ENCODE results near the gene ATP6V0E2. TPM values are rescaled to one million over a fixed set of nuclear protein-coding genes. Genes with fewer than 3 reads are reported as not detected.

ATP6V0E2 gene
- polyA plus RNA-seq, 5 donors: 11.0 to 19.8 (median 16.0) TPM

DNA sequence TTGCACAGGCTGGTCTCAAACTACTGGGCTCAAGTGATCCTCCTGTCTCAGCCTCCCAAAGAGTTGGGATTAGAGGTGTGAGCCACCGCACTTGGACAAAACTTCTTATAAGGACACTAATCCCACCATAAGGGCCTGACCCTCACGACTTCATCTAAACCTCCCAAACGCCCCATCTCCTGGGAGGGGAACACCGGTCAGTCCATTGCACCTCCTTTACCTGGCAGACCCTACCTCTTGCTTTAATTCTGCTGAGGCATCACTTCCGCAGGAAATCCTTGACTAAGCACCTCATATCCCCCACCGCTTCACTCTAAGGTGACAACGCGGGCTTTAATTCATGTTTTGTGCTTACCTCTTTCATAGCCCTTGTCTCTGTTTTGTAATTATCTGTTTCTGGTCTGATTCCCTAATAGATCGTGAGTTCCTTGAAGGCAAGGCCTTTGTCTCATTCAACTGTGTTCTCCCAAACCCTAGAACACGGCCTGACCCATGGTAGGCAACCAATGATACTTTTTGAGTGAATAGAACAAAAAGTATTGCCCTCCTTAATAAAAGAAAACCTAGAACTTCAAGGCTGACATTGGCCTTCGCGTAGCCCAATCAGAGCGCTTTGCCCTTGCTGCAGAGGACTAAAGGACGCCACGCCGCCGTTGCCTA lies 36.1 kb upstream of the ATP6V0E2 start:
- DNase-seq: no peak

DNA sequence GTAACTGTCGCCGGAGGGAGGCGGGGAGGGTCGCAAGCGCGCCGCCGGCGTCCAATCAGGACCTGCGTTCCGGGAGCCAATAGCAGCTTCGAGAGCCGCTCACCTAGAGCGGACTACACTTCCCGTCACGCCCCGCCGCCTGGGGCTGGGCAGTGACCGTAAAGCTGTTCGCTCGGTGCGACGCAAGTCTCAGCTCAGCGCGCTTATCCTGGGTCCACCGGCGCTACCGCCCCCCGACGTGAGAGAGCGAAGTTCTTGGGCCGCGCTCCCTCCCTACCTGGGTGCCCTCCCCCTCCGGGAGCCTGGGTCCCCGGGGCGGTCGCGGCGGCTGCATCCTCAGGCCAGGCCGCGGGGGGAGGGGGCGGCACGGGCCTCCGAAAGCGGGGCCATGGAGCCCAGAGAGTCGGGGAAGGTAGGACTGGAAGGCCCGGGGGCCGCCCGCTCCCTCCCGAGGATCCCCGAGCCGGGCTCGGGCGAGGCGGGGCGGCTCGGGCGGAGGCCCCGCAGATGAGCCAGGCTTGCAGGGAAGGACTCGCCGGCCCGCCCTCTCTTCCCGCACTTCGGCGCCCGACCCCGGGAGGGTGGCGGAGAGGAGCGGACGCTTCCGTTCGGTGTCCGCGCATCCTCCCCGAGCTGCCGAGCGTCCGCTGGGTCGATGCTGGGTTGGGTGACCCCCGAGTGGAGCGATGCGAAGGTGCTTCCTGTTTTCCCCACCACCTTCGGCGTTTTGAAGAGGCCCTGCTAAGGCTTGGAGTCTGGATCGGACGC lies 35.4 kb upstream of the ATP6V0E2 start, which contains the start of gene ZNF862:
TSS of gene ZNF862 (plus strand) at position 152 of the 768 bp plus-strand sequence. CDS start at position 389, 237 bp downstream.
- peak; percentile 97 for DNase-seq

DNA sequence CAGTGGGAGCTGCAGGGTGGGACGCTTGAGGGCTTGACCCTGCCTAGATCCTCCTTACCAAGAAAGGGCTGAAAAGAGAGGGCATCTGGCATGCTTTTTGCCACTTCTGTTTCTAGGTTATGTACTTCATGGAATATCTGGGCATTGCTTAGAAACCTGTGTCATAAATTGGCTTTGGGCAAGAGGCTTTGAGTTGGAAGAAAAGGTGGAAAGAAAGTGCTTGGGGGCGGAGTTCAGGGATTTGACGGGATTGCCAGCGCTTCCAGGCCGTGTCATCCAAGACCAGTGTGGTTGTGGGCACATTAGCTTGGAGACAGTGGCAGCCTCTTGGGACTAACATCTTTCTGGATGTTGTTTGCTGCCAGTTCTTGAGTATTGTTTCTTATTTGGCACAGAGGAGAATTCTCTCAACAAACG lies 34.8 kb upstream of the ATP6V0E2 start:
- DNase-seq: no peak

DNA sequence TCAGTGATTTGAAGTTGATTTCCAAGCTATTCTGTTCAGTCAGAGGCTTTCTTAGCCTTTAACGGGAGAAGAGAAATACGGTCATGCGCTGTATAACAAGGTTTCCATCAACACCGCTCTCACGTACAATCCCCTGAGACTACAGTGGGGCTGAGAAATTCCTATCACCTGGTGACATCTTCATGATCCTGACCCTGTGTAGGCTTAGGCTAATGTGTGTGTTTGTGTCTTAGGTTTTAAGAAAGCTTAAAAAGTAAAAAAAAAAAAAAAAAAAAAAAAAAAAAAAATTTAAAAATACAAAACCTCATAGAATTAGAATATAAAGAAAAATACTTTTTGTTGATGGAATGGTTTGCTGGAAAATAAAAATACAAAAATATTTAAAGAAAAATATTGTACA lies 33.8 kb upstream of the ATP6V0E2 start:
- no peak for DNase-seq

DNA sequence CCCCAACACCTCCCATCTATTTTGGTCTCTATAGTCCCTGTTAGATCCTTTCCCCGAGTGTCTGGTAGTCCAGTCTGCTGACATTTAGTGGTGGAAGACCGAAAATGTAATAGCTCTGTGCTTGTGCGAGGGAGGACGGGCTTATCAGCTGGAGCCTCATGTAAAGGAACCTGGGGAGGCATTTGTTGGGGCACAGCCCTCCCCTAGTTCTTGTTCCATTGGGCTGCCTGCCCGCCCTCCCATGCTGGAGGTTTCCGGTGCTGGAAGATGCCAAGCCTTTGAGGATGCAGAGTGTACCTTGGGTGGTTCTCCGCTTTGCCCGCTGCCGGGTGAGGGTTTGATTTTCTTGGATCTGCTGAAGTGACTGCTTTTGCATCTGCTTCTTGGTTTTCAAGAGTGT lies 30.2 kb upstream of the ATP6V0E2 start:
- DNase-seq: no peak

- no peak for DNase-seq
Measured at GRCh38 chr7:149844445-149844844, 29.3 kb upstream of the ATP6V0E2 start.

DNA sequence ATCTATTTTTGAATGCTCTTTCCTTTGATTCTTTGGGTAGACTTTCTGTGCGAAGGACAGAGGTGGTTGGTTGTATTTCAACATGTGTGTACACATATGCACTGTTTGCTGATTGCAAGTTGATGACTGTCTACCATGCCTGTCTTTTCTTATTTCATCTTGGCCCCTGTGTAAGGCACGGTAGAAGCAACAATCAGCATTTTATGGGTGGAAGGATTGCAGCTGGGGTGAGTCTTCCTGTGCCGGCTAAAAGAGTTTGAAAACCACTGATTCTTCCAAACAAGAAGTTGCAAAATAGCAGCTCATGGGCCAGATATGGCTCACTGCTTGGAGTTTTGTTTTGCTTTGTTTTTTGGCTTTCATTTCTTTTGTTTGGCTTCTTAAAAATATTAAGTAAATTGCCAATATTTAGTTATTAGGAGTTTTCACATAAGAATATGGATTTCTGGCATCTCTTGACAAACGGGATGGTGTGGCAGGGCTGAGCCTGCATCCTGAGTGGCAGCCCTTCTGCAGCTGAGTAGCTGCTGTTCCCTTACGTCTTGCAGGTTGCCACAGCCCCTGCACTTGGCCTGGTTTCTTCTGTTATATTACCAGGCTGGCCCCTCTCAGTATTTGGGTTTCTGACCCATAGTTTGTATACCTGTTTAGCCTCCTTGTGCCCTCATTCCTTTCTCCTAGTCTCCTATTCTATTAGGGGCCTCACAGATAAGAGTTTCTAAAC lies 28.4 kb upstream of the ATP6V0E2 start:
- no peak for DNase-seq

DNA sequence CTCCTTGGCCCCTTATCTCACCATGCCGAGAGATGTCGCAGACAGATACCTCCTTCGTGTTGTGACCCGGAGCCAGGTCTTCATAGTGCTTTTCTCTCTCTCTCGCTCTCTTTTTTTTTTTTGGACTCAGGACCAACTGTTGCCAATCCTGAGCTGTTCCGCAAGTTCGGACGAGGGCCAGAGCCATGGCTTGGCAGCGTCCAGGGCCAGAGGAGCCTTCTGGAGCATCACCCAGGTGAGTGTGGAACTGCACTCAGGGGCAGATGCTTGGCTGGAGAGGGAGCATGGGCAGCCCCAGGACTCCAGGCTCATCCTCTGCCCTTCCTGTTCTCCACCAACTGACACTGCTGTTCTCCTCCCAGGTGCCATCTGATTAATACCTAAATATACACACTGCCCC lies 27.7 kb upstream of the ATP6V0E2 start:
- no peak for DNase-seq

DNA sequence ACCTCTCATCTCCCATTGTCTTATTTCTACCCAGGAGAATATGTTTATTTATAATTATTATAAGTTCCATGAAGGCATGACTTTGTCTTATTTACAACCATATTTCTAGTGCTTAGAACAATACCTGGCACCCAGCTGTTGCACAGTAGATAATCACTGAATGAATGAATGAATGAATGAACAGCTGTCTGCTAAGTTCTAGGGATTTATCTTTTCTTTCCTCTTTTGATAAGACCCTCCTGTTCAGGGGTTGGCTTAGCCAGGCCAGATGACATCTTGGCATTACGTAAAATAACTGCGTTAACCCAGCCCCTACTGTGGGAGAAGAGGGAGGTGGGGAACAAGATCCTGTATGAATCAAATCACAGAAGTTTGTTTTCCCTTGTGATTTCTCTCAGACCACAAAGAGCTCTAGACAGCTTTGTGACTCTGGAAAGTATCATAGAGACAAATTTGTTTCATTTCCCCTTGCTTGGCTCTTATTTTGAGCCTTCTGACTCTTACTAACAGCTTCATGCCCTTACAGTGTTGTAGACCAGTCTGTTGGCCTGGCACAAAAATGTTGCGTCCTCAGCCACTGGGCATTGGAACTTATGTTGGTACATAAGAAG lies 27.2 kb upstream of the ATP6V0E2 start:
- no peak for DNase-seq

DNA sequence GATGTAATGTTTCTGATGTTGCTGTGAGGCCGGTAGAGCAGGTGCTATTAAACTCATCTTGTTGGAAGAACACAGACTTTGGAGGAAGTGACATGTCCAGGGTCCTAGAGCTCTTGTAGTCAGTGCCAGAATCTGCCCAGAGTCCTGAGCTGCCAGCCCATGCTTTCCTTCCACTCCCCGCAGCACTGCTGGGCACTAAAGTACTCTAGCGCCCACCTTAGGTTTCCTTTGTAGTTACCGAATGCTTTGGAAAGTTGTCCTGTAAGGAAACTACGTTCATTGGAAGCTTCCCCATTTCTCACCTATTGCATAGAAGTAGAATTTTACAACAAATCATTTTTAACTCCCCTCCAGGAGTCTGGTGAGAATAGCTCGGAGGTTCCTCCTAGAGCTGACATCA lies 24.6 kb upstream of the ATP6V0E2 start:
- DNase-seq: no peak

GRCh38 chr7:149850007-149850594 lies 23.7 kb upstream of the ATP6V0E2 start:
- no peak for DNase-seq

DNA sequence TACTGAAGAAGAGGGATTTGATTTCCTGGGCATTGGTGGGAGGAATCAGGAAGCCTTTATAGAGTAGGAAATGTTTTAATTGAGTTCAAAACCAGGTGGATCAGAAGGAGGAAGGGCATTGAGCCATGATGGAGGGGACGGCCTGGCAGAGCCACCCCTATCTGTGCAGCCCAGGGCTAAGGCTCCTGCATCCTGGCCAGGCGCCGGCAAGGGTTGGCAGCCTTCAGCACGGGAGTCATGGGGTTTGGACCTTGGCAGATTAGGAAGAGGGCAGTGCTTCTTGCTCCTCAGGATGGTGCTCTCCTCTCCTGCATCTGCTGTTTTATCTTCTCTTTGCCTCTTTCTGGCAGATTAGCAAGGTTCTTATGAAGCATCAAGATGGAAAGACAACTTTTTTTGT lies 23.1 kb upstream of the ATP6V0E2 start:
- DNase-seq: no peak

DNA sequence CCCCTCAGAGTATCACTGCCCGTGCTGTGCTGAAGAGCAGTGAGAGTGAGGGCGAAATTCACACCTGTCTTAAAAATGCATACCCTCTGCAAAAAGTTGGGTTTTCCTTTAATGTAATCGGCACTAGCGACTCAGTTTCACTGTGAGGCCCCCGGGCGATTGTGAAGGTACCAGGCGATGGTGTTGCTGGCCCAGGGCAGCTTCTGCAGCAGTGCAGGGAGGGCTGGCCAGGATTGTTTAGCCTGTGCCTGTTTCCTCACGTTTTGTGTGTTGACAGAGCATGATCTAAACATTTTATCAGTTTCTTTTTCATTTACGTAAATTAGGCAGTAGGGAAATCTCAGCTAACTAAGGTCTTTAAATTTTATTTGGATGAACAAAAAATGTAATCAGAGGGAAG lies 22.3 kb upstream of the ATP6V0E2 start:
- DNase-seq: no peak

GRCh38 chr7:149853157-149853556 lies 20.6 kb upstream of the ATP6V0E2 start:
- DNase-seq: no peak

DNA sequence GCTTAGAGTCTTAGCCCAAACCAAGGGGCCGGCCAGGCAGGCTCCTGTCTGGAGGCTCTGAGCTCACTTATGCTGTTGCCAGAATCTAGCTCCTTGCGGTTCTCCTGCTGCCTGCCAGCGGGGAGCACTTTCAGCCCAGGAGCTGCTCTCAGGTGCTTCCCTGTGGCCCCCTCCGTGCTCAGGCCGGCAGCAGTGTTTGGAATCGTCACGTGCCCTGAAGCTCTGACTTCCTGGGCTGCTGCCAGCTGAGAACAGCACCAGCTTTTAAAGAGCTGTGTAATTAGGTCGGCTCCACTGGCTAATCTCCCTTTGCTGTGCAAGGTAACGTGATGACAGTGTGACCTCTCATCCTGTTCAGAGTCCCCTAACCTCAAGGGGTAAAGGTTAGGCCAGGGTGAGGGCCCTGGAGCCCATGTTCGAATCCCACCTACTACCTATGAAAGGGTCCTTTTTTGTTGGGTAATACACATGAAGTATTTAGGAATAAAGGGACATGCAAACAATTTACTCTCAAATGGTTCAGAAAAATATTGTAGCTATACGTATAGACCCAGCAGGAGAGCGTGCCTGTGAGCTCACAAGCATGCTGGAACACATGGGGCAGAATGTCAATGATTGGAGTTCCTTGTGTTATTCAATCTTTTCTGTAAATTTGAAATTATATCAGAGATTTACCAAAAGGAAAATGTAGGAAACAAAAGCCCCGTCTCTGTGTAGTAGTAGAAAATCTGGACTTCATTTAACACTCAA lies 19.0 kb upstream of the ATP6V0E2 start:
- peak; percentile 51 to 66 for DNase-seq

DNA sequence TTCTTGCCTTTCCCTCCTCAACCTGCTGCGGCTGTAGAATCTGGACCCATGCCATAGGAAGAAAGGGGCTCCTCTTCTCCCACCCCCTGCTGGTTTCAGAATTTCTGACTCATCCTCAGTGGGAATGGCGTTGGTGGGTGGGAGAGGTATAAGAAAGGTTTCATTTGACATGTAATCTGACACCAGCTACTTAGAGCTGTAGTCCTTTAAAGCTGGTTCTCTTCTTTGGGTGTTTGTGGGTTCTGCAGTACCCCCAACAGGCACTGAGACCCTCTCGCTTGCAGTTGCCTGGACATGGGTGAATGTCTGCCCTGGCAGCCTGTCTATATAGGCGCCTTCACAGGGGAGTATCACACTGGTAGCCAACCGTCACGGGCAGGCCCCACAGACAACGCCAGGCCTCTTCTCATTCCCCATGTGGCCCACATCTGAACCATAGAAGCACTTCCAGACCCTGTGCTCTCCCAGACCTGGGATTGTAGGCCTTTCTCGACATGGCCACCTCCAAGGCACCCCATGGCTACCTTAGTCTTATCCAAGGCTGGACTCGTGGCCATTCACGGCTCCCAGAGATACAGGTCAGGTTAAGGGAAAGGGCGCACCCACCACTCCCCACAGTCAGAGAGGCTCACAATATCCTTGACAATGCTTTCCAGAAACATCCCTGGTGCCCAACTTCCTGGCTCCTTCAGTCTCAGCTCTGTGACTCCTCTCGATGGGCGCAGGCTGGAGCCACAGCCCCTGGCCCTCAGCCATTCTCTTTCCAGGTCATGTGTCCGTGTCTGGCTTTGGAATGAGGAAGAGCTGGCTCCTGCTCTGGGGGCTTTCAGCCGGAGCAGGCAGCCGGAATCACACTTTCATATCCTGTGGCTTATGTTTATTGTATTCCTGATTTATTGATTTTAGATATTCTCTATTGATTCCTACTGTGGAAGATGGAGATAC lies 18.1 kb upstream of the ATP6V0E2 start:
- no peak for DNase-seq

GRCh38 chr7:149856583-149856982 lies 17.2 kb upstream of the ATP6V0E2 start:
- no peak for DNase-seq

DNA sequence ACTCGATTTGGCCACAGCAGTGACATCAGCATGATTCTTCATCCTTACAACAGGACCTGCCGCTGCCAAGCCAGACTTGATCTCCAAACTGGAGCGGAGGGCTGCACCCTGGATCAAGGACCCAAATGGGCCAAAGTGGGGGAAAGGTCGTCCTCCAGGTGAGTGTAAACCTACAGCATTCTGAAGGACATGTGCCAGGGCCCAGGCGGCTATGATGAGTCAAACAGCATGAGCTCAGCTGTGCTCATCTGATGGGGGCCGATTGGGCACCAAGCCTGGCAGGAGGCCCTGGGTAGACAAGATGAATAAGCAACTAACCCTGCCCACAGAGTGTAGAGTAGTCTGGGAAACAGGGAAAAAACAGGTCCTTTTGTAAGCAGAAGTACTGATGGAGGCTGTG lies 14.4 kb upstream of the ATP6V0E2 start:
- no peak for DNase-seq

DNA sequence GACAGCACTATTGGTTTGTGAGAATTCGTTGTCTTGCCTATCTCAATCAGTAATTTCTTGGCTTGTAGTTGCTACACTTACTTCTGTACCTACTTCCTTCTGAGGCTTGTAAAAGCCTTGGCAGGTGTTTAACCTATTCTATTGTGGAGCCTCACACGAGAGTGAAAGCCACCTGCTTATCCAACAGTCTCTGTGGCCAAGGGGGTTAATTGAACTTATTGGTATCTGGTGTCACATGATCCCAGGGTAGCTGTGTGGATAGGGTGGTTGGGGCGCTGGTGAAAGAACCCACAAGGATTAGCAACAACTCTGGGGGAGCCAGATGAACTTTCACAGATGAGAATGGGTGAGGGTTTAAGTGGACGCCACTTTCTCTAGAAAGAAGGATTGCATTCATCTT lies 13.9 kb upstream of the ATP6V0E2 start:
- no peak for DNase-seq
